Erythroblast (primary cell): ENCODE data around the gene DGAT2.
"Not testable (repeated sequence)": the region's sequence is repeated elsewhere in the genome, so short reads cannot be mapped to it uniquely, and the experiment has no call there.

Experiments used
- DNase-seq, 2 experiments: peaks; one replicate each; lab custom pipeline; 2025; lab: John Stamatoyannopoulos, UW
- GATA1 ChIP-seq: IDR thresholded peaks from 2 replicates; pipeline ENCODE4 v1.6.1; 2011; ENCODE audit warnings: low read depth, mild to moderate bottlenecking, control low read depth, low read length, moderate library complexity
- POLR2A ChIP-seq: IDR thresholded peaks from 2 replicates; pipeline ENCODE4 v1.6.1; 2011; ENCODE audit warnings: mild to moderate bottlenecking, low read length

Gene DGAT2

DNA sequence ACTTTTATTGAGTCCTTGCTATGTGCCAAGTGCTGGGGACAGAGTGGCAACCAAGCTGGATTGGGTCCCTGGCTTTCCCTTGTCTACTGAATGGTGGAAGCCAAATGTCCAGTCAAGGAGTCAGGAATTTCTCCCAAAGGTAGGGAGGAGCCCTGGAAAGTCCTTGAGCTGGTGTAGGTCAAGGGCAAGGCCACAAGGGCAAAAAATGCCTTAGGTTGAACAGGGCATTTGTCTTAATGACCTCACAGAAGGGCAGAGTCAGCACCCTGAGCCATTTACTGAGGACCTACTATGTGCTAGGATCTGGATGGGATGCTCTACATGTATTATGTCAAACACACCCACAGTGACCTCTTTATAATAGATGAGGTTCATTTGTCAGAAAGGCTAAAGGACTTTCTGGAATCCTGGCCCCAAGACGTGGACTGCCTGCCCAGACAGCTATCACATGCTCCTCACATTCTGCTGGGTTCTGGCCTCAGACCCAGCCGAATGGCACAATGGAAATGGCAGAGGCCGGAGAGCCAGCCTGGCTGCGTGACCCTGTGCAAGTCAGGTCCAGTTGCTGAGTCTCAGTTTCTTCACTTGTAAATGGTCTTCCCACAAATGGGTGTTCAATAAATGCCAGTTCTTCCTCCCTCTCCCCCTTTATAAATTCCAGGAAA lies 33.3 kb upstream of the DGAT2 start:
- DNase-seq, result no peak
- TF ChIP-seq GATA1, result no peak
- TF ChIP-seq POLR2A, result no peak

DNA sequence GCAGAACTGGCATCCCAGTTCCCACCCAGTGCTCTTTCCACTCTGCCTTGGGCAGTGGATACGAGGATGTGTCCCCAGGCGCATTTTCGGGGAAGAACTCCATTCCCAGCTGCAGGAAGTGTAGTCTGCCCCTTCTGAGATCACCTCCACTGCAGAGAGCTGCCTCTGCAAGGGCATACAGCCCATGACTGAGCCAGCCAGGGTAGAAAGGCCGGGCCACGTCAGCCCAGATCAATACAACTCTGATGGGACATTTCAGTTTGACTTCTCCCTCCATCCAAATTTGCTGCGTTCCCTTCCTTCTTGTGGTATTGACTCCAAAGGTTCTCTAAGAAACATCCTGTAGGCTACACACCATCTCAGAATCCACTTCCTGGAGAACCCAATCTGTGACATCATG lies 31.3 kb upstream of the DGAT2 start:
- TF ChIP-seq GATA1 (no peak), POLR2A (no peak)
- no peak for DNase-seq

DNA sequence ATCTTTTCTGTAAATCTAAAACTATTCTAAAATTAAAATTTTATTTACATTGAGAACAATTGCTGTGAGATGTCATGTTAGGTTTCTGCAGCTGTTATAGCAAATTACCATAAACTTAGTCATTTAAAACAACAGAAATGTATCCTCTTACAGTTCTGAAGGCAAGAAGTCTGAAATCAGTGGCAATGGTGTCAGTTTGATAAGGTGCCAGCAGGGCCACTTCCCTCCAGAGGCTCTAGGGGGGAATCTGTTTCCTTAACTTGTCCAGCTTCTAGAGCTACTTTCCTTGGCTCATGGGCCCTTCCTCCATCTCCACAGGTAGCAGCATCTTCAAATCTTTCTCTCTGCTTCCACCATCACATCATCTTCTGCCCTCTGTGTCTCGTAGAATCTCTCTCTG lies 27.9 kb upstream of the DGAT2 start:
- DNase-seq, result no peak

DNA sequence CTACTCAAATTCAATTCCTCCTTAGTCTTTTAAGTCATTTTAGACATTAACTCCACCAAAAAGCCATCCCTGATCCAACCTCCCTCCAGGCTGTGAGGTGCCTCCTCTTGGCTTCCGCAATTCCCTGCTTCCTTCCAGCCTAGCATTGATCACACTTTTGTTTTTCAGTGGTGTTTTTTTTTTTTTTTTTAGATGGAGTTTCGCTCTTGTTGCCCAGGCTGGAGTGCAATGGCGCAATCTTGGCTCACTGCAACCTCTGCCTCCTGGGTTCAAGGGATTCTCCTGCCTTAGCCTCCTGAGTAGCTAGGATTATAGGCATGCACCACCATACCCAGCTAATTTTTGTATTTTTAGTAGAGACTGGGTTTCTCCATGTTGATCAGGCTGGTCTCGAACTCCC lies 25.4 kb upstream of the DGAT2 start:
- not testable (repeated sequence) for DNase-seq

More for the DNA sequence above, 27.9 kb upstream of the DGAT2 start:
- TF ChIP-seq POLR2A, result no peak

DNA sequence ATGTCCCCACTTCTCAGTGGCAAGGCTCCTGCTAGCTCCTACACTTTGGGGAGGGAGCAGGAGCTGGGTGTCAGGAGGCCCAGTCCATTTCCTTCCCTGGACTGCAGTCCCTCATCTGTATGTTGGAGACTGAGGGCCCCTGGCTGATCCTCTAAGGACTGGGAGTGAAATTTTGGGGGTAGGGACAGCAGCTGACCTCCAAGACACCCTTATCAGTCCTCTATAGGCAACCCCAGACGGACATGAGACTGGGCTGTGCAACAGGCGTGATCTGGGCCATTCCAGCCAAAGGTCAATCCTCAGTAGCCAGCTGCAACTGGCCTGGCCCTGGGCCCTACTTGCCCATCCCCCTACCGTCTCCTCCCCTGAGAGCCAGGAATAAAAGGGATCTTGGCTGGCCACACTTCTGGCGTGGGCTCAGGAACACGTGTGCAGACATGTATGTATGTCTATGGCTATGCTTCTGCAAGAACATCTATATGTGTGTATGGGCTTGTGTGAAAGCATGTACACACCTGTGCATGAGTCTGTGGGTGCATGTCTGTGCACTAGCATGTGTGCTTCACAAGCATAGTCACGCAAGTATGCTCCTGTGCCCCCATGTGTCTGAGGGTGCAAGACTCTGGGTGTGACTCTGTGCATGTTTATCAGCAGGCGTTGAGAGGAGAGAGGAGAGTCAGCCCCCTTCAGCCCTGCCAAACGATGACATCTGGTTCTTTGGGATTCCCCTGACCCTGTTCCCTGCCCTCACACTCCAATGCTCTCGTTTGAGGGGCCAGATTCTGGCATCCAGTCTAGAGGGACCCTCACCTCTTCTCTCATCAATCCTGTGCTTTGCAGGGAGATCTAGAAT lies 24.6 kb upstream of the DGAT2 start:
- no peak for DNase-seq
- TF ChIP-seq POLR2A (no peak), GATA1 (no peak)

DNA sequence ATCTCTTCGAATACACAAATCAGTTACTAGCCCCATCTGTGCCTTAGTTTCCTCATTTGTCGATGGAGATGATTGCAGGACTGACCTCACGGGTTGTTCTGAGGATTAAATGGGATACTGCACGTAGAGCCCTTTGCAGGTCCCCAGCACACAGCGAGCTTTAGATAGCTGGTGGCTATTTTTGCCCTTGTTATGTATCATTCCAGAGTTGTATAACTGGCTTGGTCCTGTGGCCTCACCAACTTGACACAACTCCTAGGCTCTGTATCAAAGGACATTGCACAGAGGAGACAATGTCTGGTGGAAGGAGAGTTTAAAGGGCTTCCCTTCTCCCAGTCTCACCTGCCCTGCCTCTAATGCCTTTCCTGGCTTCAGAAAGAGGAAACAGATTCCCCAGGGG lies 22.8 kb upstream of the DGAT2 start:
- TF ChIP-seq GATA1 (no peak), POLR2A (no peak)
- no peak for DNase-seq

DNA sequence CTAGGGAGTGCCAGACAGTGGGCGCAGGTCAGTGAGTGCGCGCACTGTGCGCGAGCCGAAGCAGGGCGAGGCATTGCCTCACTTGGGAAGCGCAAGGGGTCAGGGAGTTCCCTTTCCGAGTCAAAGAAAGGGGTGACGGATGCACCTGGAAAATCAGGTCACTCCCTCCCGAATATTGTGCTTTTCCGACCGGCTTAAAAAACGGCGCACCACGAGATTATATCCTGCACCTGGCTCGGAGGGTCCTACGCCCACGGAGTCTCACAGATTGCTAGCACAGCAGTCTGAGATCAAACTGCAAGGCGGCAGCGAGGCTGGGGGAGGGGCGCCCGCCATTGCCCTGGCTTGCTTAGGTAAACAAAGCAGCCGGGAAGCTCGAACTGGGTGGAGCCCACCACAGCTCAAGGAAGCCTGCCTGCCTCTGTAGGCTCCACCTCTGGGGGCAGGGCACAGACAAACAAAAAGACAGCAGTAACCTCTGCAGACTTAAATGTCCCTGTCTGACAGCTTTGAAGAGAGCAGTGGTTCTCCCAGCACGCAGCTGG lies 19.8 kb upstream of the DGAT2 start:
- DNase-seq, result not testable (repeated sequence)

DNA sequence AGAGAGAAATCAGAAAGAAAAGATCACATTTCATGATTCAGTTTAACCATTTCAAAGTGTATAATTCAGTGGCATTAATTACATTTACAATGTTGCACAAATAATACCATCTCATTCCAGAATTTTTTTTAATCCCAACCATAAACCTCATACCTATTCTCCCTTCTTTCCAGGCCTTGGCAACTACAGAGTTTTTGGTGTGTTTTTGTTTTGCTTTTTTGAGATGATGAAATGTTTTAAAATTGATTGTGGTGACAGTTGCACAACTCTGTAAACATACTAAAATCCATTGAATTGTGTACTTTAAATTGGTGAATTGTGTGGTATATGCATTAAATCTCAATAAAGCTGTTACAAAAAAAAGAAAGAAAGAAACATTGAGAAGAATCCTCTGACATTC lies 13.6 kb upstream of the DGAT2 start:
- not testable (repeated sequence) for DNase-seq

DNA sequence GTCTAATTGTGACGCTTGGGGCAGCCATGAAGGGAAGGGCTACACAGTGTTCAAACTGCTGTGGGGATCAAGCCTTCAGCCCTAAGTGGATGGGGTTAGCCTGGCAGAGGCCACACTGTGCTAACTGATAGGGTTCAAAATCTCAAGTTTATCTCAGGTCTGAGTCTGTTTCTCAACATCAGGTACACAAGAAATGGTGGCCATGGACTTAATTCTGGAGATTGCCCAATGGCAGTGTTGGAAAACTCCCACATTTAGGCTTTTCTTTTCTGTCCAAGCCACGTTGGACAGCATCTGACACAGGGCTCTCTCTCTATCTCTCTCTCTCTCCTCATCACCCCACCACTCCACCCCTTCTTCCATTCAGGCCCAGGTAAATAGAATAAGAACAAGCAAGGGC lies 10.9 kb upstream of the DGAT2 start:
- TF ChIP-seq GATA1, result no peak
- TF ChIP-seq POLR2A, result no peak
- DNase-seq, result no peak

DNA sequence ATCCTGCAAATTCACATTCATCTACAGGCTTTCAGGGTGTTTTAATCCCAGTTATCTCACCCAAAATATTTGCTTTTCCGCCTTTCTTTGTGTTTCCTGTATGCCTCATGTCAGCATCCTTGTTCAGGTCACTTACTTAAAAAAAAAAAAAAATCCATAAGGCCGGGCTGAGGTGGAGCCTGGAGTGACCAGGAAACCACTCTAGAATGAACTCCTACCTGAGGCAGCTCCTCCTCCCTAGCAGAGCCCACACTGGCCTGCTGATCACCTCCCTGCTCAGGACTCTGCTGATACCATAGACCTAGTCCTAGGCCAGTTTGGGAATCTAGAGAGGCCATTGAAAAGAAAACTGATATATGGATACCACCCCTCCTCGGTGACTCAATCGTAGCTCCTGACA lies 8.7 kb upstream of the DGAT2 start:
- TF ChIP-seq GATA1, result no peak
- no peak for TF ChIP-seq POLR2A
- DNase-seq, result no peak

DNA sequence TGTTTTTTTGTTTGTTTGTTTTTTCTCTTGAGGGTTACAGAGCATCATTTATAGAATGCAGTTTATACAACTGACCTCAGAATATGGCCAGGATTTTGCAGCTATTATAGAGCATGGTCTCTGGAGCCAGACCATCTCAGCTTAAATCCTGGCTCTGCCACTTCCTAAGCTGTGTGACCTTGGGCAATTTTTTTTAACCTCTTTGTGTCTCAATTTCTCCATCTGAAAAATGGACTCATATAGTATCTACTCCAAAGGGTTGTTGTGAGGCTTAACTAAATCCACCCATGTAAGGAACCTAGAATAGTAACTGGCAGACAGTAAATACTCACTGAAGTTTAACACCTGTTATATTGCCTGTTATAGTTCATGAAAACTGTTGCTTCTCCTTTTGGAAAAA lies 8.3 kb upstream of the DGAT2 start:
- TF ChIP-seq POLR2A (no peak), GATA1 (no peak)

DNA sequence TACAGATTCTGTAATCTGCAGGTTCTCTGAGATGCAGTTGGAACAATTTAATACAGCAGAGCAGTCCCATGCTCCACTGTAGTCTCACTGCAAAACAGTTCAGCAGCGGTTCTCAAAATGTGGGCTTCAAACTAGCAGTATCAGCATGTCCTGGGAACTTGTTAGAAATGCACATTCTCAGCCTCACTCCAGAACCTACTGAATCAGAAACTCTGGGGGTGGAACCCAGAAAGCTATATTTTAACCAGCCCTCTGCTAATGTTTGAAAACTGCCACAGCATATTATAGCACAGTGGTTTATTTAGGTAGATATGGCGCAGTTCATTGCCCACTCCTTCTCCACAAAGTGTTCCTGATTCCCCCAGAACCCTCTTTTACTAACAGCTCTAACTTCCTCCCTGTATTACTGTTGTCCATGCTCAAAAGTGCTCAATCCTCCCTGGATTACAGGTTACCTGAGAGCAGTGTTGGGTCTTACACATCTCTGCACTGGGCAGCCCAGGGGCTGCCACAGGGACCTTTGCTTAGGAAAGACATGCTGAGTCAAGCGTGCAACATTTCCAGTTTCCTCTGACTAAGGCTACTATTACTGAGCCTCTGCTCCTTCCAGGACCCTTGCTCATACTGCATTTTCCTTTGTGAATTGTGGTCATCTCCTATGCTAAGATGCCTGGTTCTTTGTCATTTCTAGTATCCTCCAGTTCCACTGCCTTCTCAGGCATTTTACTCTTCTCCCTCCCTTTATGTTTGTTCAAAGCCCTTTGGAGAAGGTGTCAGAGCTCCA lies 7.7 kb upstream of the DGAT2 start:
- no peak for DNase-seq
- TF ChIP-seq GATA1 (no peak), POLR2A (no peak)

More for the DNA sequence above, 8.3 kb upstream of the DGAT2 start:
- no peak for DNase-seq

DNA sequence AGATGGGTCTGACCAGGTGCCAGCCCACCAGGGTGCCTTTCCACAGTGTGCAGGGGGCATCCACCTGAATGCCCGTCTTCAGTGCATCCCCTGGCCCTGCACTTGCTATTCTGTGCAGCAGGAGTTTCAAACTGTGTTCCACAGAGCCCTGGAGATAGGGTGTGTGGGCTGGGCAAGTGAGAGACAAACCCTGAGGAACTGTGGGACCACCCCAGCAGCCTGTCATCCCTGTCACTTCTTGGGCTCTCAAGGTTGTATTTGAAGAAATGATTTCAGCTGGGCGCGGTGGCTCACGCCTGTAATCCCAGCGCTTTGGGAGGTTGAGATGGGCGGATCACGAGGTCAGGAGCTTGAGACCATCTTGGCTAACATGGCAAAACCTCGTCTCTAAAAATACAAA lies 6.4 kb upstream of the DGAT2 start:
- no peak for DNase-seq
- no peak for TF ChIP-seq POLR2A
- TF ChIP-seq GATA1, result no peak

DNA sequence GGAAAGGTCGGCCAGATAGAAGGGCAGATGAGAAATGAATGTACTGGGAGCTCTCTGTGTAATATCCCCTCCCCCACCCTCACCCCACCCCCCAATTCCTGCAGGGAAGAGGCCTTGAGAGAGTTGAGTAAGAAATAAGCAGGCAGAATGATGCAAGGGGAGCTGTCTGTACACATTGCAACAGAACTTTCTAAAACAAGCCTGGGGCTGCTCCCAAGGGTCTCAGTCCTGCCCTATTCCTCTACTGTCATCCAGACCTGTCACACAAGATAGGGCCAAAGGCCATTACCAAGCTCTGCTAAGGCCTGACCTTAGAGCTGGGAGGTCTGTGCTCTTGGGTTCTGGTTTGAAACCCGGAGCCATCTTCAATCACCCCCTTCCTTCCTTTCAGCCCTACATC lies 5.7 kb upstream of the DGAT2 start:
- TF ChIP-seq GATA1, result no peak
- TF ChIP-seq POLR2A, result no peak
- no peak for DNase-seq

DNA sequence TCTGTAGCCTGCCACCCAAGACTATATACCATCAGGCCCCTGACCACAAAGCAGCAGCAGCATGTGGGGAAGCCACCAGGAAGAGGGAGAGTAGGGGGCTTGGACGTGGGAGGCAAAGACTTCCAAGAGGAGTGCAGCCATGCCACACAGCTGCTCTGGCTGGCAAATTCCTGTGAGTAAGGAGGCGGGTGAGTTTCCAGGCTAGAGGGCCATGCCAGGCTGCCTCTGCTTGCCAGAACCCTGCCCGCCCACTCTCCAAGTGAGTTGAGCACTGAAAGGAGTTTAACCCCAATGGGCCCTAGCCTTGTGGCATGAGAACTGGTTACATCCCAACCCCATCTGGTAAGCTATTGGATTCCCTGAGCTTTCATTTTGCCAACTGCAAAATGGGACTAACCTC lies 4.7 kb upstream of the DGAT2 start:
- TF ChIP-seq POLR2A, result no peak
- TF ChIP-seq GATA1, result no peak
- DNase-seq, result no peak
